ENCODE data around the gene FBXO45.
"Not testable (repeated sequence)": the region's sequence is repeated elsewhere in the genome, so short reads cannot be mapped to it uniquely, and the experiment has no call there.

FBXO45 gene

GRCh38 chr3:196557236-196557635 lies 11.2 kb upstream of the FBXO45 start:
- no peak overlapping the region for H3K4me3 ChIP-seq (ENCODE audit: low read length)
- no peak for TF ChIP-seq CTCF (IDR thresholded peaks at IDR 0.05; ENCODE audit: insufficient read depth, low read depth, low read length, missing control alignments)
- DNase-seq (ENCODE audit: low read depth): no peak

- H3K4me3 ChIP-seq (ENCODE audit: low read length): no peak overlapping the region
- no peak for TF ChIP-seq CTCF (IDR thresholded peaks at IDR 0.05; ENCODE audit: insufficient read depth, low read depth, low read length, missing control alignments)
- DNase-seq (ENCODE audit: low read depth): no peak
Measured at GRCh38 chr3:196558476-196558875, 10.0 kb upstream of the FBXO45 start.

- H3K4me3 ChIP-seq (ENCODE audit: low read length): no peak overlapping the region
- TF ChIP-seq CTCF (IDR thresholded peaks at IDR 0.05; ENCODE audit: insufficient read depth, low read depth, low read length, missing control alignments): no peak
- DNase-seq (ENCODE audit: low read depth): peak; percentile 14
Measured at GRCh38 chr3:196559826-196560225, 8.6 kb upstream of the FBXO45 start.

GRCh38 chr3:196563721-196564225 lies 4.7 kb upstream of the FBXO45 start:
- no peak overlapping the region for H3K4me3 ChIP-seq (ENCODE audit: low read length)
- TF ChIP-seq CTCF (IDR thresholded peaks at IDR 0.05; ENCODE audit: insufficient read depth, low read depth, low read length, missing control alignments): peak; percentile 13
- DNase-seq (ENCODE audit: low read depth): peak; percentile 84

- DNase-seq (ENCODE audit: low read depth): peak; percentile 66
- TF ChIP-seq CTCF (IDR thresholded peaks at IDR 0.05; ENCODE audit: insufficient read depth, low read depth, low read length, missing control alignments): no peak
- H3K4me3 ChIP-seq (ENCODE audit: low read length): peak overlapping the region; percentile 93
Measured at GRCh38 chr3:196569003-196569516, 600 bp downstream of the FBXO45 start.

- not testable (repeated sequence) for H3K4me3 ChIP-seq (ENCODE audit: low read length); DNase-seq (ENCODE audit: low read depth)
Measured at GRCh38 chr3:196570332-196570731, 1.9 kb downstream of the FBXO45 start.

GRCh38 chr3:196572389-196572788 lies 3.9 kb downstream of the FBXO45 start:
- no peak for DNase-seq (ENCODE audit: low read depth)
- H3K4me3 ChIP-seq (ENCODE audit: low read length): no peak overlapping the region
- TF ChIP-seq CTCF (IDR thresholded peaks at IDR 0.05; ENCODE audit: insufficient read depth, low read depth, low read length, missing control alignments): no peak
